ENCODE measurements around the gene PROM1.

- TF ChIP-seq EZH2 (IDR thresholded peaks at IDR 0.05; ENCODE audit: borderline replicate concordance, low read depth, low read length, severe bottlenecking) (no peak), CTCF (IDR thresholded peaks at IDR 0.05; ENCODE audit: borderline replicate concordance, extremely low read depth, low read length, poor library complexity, severe bottlenecking) (no peak)
These were observed 6.0 kb downstream of the PROM1 start for GRCh38 chr4:16077786-16078185.

All from DND-41 (cell line).